Endodermal cell (in vitro differentiated cells): Measurements from ENCODE around the gene TM7SF3. TPM values are rescaled to one million over a fixed set of nuclear protein-coding genes. Genes with fewer than 3 reads are reported as not detected.

Source experiments
- DNase-seq: peaks from one replicate; pipeline ENCODE4 v3.0.0-alpha.2; 2017
- H3K27ac ChIP-seq: 2 replicates; pipeline ENCODE4 v1.5.1; 2013; ENCODE audit warnings: mild to moderate bottlenecking, low read depth, low read length, moderate library complexity
- H3K27me3 ChIP-seq: 2 replicates; pipeline ENCODE4 v1.6.1; 2013; ENCODE audit warnings: mild to moderate bottlenecking, low read length, moderate library complexity; ENCODE audit not compliant: insufficient read depth, control insufficient read depth, poor library complexity, severe bottlenecking
- H3K36me3 ChIP-seq: 2 replicates; pipeline ENCODE4 v1.7.0; 2013; ENCODE audit warnings: mild to moderate bottlenecking, low read length, moderate library complexity; ENCODE audit not compliant: control insufficient read depth, insufficient read depth
- H3K4me1 ChIP-seq: one replicate; pipeline ENCODE4 v1.7.0; 2013; ENCODE audit warnings: low read length; ENCODE audit not compliant: control insufficient read depth, insufficient read depth
- H3K4me3 ChIP-seq: 2 replicates; pipeline ENCODE4 v1.5.1; 2013; ENCODE audit warnings: mild to moderate bottlenecking, low read length, moderate library complexity
- H3K9ac ChIP-seq: 2 replicates; pipeline ENCODE4 v1.6.1; 2013; ENCODE audit warnings: mild to moderate bottlenecking, low read length, moderate library complexity; ENCODE audit not compliant: poor library complexity, severe bottlenecking; ENCODE audit errors: extremely low read depth
- H3K9me3 ChIP-seq: 2 replicates; pipeline ENCODE4 v1.6.1; 2013; ENCODE audit warnings: mild to moderate bottlenecking, low read length, moderate library complexity; ENCODE audit not compliant: control insufficient read depth
- H3K27ac Mint-ChIP-seq: 2 replicates; pipeline ENCODE4 v1.8.0; 2020; ENCODE audit warnings: mixed read lengths
- H3K27me3 Mint-ChIP-seq: 2 replicates; pipeline ENCODE4 v1.8.0; 2021; ENCODE audit warnings: mild to moderate bottlenecking, mixed read lengths; ENCODE audit not compliant: insufficient read depth
- H3K36me3 Mint-ChIP-seq: 2 replicates; pipeline ENCODE4 v1.8.0; 2020; ENCODE audit warnings: low read depth, mixed read lengths
- H3K4me1 Mint-ChIP-seq: 2 replicates; pipeline ENCODE4 v1.8.0; 2020; ENCODE audit warnings: mixed read lengths
- H3K4me3 Mint-ChIP-seq: 2 replicates; pipeline ENCODE4 v1.8.0; 2020; ENCODE audit warnings: mild to moderate bottlenecking, moderate library complexity, mixed read lengths
- H3K9me3 Mint-ChIP-seq: 2 replicates; pipeline ENCODE4 v1.8.0; 2020; ENCODE audit warnings: mild to moderate bottlenecking, mixed read lengths
- WGBS, 2 experiments: methylation state at CpG; one replicate each; pipeline versions ENCODE4 v1.1.5 to v1.1.7; 2013; ENCODE audit warnings: missing lambda C conversion rate in 2 of 2, mixed read lengths in 1 of 2; ENCODE audit not compliant: insufficient coverage in 1 of 2, insufficient read length in 1 of 2; 5-methylcytosine and 5-hydroxymethylcytosine counted together
- total RNA-seq, 2 donors: library from RNA; stranded (reverse); fragmentation: NEBNext Ultra II Directional in 1 of 2; extraction: Animal tissue kit (Norgen Biotek cat#: 25700) in 1 of 2; gene quantifications; 2 replicates in 1 of 2; 3 replicates in 1 of 2; pipeline ENCODE4 v1.2.1, GENCODE V29; 2021
- TF ChIP-seq, protein P1 (sequence below): fragments of 200-600 bp; sonication (generic); conservative IDR thresholded peaks from 2 replicates; pipeline ENCODE4 v1.5.0; 2021; ENCODE audit warnings: antibody characterized with exemption, mild to moderate bottlenecking

The TM7SF3 gene
- total RNA-seq, 2 donors from 2014 or later, result 55.7 to 86.8 TPM

DNA sequence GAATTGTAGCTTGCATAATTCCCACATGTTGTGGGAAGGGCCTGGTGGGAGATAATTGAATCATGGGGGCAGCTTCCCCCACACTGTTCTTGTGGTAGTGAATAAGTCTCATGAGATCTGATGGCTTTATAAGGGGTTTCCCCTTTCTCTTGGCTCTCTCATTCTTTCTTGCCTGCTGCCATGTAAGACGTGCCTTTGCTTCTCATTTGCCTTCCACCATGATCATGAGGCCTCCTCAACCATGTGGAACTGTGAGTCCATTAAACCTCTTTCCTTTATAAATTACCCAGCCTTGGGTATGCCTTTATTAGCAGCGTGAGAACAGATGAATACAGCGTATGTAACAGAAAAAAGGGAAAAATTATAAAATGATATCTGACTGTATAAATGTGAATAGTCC lies 47.1 kb upstream of the TM7SF3 start:
- H3K9ac ChIP-seq, result no peak overlapping the region
- Mint-ChIP-seq H3K27me3 (peaks cover 19% of the 10 kb centered on the region), H3K9me3 (peaks cover 2% of the 10 kb centered on the region), H3K4me1 (peaks cover 3% of the 10 kb centered on the region), H3K27ac (no peak overlapping the region), H3K4me3 (no peak overlapping the region), H3K36me3 (peaks cover 4% of the 10 kb centered on the region)
- no peaks in the 10 kb centered on the region for H3K27me3 ChIP-seq
- no peak for DNase-seq
- H3K9me3 ChIP-seq, result no peaks in the 10 kb centered on the region
- TF ChIP-seq, protein P1, sequence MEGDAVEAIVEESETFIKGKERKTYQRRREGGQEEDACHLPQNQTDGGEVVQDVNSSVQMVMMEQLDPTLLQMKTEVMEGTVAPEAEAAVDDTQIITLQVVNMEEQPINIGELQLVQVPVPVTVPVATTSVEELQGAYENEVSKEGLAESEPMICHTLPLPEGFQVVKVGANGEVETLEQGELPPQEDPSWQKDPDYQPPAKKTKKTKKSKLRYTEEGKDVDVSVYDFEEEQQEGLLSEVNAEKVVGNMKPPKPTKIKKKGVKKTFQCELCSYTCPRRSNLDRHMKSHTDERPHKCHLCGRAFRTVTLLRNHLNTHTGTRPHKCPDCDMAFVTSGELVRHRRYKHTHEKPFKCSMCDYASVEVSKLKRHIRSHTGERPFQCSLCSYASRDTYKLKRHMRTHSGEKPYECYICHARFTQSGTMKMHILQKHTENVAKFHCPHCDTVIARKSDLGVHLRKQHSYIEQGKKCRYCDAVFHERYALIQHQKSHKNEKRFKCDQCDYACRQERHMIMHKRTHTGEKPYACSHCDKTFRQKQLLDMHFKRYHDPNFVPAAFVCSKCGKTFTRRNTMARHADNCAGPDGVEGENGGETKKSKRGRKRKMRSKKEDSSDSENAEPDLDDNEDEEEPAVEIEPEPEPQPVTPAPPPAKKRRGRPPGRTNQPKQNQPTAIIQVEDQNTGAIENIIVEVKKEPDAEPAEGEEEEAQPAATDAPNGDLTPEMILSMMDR, result no peak
- no peak overlapping the region for H3K4me3 ChIP-seq
- no peaks in the 10 kb centered on the region for H3K4me1 ChIP-seq
- no peaks in the 10 kb centered on the region for H3K36me3 ChIP-seq
- 89 to 96% methylated on average over 3 of the region's 3 CpGs for WGBS, 2 experiments
- no peak overlapping the region for H3K27ac ChIP-seq

DNA sequence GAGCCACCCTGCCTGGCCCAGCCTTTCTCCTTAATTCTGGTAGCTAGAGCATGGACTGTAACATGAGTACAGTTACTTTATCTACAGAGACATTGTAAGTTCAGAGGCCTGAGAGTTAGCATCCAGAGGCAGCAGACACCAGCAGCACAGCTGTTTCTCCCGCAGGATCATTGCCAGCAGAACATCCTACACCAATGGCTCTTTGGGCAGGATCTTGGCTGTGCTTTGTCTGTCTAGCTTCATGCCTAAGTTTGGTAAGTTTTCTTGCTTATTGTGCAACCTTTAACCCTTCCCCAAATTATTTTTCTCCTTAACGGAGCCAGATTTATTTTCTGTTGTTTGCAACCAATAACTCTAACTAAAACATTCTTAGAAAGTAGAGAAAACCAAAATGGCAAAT lies 46.6 kb upstream of the TM7SF3 start:
- Histone ChIP-seq H3K4me3 (no peak overlapping the region), H3K9ac (no peak overlapping the region), H3K36me3 (no peaks in the 10 kb centered on the region), H3K27me3 (no peaks in the 10 kb centered on the region), H3K9me3 (no peaks in the 10 kb centered on the region), H3K4me1 (no peaks in the 10 kb centered on the region), H3K27ac (no peak overlapping the region)
- DNase-seq, result no peak
- 73 to 80% methylated on average over 1 to 2 of the region's 2 CpGs for WGBS, 2 experiments
- H3K27me3 Mint-ChIP-seq, result peaks cover 18% of the 10 kb centered on the region
- peaks cover 4% of the 10 kb centered on the region for H3K36me3 Mint-ChIP-seq
- TF ChIP-seq, protein P1, result no peak
- H3K4me3 Mint-ChIP-seq, result no peak overlapping the region
- H3K27ac Mint-ChIP-seq, result no peak overlapping the region
- H3K4me1 Mint-ChIP-seq, result no peaks in the 10 kb centered on the region
- H3K9me3 Mint-ChIP-seq, result peaks cover 2% of the 10 kb centered on the region

DNA sequence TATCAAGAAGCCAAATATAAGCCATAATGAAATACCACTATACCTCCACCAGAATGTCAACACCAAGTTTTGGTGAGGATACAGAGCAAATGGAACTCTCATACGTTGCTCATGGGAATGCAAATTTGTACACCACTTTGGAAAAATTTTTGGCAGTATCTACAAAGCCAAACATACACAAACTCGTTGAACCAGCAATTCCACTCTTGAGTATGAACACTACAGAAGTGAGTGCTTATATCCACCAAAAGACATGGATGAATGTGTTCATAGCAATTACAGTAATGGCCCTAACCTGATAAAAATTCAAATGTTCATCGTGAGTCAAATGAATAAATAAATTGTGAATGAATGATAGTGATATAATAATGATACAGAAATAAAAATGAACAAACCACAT lies 43.4 kb upstream of the TM7SF3 start:
- WGBS, 2 experiments, result 40 to 77% methylated on average over 2 of the region's 3 CpGs
- DNase-seq, result no peak
- Mint-ChIP-seq H3K27me3 (no peaks in the 10 kb centered on the region), H3K36me3 (peaks cover 4% of the 10 kb centered on the region), H3K9me3 (no peaks in the 10 kb centered on the region), H3K27ac (no peak overlapping the region), H3K4me3 (no peak overlapping the region), H3K4me1 (no peaks in the 10 kb centered on the region)
- no peaks in the 10 kb centered on the region for H3K9me3 ChIP-seq
- no peaks in the 10 kb centered on the region for H3K36me3 ChIP-seq
- H3K9ac ChIP-seq, result no peak overlapping the region
- H3K4me3 ChIP-seq, result no peak overlapping the region
- no peak overlapping the region for H3K27ac ChIP-seq
- no peaks in the 10 kb centered on the region for H3K4me1 ChIP-seq
- TF ChIP-seq, protein P1, result no peak
- H3K27me3 ChIP-seq, result no peaks in the 10 kb centered on the region
